ENCODE measurements around the gene FAM174C.

- TF ChIP-seq, protein P1, sequence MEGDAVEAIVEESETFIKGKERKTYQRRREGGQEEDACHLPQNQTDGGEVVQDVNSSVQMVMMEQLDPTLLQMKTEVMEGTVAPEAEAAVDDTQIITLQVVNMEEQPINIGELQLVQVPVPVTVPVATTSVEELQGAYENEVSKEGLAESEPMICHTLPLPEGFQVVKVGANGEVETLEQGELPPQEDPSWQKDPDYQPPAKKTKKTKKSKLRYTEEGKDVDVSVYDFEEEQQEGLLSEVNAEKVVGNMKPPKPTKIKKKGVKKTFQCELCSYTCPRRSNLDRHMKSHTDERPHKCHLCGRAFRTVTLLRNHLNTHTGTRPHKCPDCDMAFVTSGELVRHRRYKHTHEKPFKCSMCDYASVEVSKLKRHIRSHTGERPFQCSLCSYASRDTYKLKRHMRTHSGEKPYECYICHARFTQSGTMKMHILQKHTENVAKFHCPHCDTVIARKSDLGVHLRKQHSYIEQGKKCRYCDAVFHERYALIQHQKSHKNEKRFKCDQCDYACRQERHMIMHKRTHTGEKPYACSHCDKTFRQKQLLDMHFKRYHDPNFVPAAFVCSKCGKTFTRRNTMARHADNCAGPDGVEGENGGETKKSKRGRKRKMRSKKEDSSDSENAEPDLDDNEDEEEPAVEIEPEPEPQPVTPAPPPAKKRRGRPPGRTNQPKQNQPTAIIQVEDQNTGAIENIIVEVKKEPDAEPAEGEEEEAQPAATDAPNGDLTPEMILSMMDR (IDR thresholded peaks at IDR 0.05): no peak
- no peak for TF ChIP-seq ZFX (IDR thresholded peaks at IDR 0.05; ENCODE audit: borderline replicate concordance)
These were observed 38.6 kb downstream of the FAM174C start for GRCh38 chr19:1313695-1314613.
